Stimulated activated CD8-positive, alpha-beta memory T cell treated with anti-CD3 and anti-CD28 coated beads, Interleukin-12 subunit alpha, Interleukin-12 subunit beta, amount 100 ng/mL, for 4 hours (primary cell): Measurements from ENCODE around the gene SERGEF.

ENCODE experiments used
- DNase-seq: peaks from one replicate; pipeline ENCODE4 v3.0.0-alpha.2; 2020; ENCODE audit warnings: low read depth

Gene SERGEF

DNA sequence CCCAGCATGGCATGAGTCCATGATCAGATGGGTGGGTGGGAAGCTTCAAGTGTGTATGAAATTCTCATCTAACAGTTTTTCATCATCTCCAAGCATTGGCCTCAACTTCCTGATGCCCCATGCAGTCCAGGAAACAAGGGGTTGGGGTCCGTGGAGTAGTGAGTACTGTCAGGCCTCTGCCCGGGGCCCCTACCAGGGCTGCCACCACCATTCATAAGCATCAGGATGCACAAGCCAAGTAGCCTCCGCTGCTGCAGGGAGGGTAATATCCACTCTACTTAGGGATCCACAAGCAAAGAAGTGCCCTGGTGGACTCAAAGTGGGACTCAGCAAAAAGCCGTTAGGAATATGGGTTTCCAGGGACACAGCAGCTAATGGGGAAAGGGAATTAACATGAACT, 229.0 kb downstream of the SERGEF start:
- DNase-seq = no peak

DNA sequence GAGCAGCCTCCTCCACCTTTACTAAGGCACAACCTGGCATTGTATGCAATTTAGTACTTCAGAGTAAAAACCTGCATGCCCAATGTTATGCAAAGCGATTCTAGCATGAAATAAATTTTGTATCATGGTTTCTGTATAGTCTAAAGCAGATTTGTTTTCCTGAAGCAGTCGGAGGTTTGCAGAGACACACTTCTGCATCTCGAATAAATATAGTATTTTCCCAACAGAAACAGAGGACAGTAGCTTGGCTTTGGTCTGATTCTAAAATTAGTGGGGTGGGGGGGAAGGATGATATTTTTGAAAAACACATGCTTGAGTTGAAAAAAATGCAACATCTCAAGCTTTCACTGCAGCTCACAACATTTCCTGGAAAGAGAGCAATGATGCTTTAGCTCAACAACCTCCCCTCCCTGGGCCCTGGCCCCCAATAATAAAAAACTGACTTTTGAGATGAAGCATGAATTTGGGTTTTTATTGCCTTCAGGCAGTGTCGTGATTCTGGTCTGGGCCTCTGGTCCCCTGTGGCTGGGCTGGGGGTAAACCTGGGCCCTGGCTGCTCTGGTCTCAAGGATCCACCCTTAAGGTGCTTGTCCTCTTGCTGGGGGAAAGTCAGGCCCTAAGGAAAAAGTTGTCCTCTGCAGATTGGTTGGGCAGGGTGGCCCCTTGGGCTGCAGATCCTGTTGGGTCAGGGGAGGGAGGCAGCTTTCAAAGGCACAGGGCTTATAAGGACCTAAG, 230.1 kb downstream of the SERGEF start:
- no peak for DNase-seq

DNA sequence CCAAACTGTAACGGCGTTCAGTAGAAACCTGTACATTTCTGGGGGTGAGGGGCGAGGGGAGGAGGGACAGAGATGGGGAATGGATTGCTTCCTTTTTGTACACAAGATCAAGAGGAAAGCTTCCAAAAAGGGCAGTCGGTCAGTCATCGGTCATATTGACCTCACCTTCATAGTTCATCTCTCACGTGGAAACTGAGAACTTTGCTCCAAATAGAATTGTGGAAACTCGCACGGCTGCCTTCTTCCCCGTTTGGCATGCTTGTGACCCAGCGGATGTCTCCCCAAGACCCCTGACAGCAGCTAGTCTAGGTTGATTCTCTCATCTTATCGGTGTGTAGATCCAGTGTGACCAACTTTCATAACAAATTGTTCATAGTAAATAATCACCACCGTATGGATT, 230.7 kb downstream of the SERGEF start:
- DNase-seq = no peak

DNA sequence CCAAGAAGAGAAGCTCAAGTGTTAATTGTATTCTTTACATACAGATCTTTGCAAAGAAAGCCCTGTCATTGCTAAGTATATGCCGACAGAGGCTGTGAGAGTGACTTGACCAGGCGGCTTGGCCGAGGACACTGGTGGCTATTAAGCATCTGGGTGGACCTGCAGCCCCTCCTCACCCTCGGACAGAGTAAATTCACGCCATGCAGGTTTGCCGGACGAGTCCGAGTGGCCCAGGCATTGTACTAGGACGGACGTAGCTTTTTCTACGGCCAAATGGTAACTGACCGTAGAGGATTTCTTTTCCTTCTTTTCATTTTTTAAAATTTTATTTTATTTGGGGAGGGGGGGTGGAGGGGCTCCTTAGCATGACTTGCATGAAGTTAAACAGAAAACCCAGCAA, 231.2 kb downstream of the SERGEF start:
- DNase-seq = no peak

DNA sequence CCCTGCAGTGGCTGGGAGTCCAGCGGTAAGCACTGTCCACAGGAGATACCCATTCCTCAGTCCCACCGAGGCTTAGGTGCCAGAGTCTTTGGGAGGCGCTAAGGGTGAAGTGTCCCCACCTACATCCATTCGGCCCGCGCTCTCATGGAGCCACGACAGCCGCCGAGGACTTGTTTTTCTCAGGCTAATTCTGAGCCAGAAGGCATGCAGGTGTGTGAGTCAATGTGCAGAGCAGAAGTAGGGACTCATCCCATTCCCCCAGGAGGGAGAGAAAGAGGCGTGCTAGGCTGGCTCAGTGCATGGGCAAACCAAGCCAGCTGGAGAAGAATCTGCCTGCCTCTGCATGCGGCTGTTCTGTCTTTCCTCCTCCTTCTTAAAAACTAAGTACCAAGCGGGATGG, 231.6 kb downstream of the SERGEF start:
- DNase-seq = no peak

DNA sequence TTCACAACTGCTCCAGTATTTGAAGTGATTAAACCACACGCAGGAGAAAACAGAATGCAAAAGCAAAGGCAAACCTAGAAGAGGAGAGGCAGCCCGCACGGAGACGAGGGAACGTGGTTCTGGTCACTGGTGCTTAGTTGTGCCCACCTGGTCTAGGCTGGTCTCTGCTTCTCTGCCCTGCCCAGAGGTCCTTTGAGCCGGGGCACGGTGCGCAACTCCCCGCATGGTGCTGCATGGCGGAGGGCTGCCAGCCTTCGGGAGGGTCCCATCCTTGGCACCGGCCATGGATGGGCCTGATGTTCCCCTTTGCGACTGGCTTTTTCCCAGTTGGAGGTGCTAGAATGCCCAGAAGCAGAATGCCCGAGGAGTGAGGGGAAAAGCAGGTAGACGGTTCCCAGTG, 232.2 kb downstream of the SERGEF start:
- no peak for DNase-seq

DNA sequence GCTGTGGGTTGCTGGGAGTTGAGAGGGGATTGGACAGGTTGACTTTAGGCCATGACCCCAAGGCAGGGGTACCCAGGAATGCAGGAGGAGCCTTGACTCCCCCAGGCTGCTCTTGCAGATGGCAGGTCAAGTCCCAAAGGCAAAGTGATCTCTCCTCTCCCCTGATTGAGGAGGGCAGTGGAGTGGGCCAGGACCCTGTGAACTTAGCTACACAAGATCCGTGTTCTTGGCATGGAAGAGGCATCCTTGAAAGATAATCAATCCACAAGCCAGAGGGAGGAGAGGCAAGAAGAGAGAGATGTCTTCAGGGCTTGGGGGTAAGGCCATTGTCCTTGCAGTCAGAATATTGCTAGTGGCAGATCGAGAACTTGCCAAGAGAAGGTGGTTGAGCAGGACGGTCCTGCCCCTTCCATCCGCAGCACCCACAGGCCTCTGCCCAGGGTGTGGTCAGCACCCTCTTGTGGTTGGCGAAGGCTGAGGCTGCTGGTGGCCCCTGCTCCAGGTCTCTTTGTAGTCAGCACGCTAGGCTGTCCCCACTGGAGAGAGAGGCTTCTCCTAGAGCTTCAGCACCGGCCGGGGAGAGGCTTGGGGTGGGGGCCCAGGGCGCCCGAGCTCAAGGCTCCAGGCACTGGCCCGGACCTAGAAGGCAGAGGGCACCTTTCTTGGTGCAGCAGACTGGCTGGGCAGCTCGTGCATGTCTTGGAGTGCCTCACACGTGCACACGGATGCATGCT, 232.8 kb downstream of the SERGEF start:
- DNase-seq = no peak

DNA sequence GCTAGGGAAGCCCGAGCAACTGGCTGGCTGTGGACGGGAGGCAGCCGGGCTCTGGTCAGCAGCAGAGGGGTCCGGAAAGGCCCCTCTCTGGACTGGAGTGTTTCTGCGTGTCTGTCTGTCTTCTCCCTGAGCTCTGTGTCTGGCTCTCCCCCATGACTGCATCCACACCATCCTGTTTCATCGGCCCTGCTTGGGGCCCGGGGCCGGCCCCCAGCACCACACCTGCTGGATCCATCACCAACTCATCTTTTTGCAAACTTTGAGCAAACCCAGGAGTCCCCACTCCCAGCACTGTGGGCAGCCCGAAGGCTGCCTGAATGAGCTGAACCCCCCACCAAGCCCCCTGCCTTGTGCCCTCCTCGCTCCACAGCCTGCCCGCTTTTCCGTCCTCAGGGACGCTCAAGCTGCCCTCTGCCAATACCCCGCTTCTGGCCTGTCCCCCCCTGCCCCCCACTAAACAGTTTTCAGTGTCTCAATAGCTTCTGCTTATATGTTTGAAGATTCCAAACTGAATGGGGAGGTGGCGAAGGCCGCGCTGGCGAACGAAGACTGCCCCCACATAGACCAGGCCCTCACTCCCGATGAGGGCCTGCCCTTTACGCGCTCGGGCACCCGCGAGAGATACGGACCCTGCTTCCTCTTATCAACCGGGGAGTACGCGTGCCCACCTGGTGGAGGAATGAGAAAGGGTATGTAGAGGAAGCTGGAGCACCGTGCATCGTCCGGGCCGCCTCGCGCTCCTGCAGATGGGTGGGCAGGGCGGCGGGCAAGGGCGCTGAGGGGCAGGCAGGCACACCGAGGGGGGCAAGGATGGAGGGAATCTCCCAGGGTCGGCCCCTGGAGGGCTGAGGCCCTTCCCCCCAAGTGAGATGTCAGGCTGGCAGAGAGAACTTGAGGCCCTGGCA, 233.6 kb downstream of the SERGEF start:
- DNase-seq = no peak

DNA sequence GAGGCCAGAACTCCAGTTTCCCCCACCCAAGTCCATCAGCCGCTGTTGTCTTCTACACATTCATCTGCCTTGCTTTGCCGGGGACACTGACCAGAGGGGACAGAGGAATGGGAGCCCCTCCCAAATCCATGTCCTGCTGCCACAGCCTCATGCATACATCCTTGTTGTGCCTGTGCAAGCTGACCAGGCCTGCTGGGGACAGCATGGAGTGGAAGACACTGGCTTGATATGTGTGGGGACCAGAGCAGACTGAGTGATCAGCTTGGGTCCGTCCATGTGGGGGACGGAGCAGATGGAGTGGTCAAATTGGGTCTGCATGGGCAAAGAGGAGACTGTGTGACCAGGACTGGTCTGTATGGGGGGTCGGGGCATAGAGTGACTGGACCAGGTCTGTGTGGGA, 234.5 kb downstream of the SERGEF start:
- no peak for DNase-seq

DNA sequence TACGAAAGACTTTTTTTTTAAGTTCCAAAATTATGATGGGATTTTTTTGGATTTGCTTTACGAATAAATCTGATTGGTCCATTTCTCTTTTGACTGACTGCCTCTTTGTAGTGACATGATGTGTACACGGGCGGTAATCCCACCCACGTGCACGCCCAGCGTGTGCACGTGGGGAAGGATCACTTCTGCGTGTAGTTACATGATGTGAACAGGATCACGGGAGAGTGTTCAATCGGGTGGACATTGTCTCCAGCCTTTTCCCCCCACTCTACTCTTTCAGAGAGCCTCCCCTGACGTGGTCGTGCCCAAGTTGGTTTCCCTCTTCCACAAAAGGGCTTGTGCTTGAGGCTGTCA, 235.1 kb downstream of the SERGEF start:
- DNase-seq = no peak

DNA sequence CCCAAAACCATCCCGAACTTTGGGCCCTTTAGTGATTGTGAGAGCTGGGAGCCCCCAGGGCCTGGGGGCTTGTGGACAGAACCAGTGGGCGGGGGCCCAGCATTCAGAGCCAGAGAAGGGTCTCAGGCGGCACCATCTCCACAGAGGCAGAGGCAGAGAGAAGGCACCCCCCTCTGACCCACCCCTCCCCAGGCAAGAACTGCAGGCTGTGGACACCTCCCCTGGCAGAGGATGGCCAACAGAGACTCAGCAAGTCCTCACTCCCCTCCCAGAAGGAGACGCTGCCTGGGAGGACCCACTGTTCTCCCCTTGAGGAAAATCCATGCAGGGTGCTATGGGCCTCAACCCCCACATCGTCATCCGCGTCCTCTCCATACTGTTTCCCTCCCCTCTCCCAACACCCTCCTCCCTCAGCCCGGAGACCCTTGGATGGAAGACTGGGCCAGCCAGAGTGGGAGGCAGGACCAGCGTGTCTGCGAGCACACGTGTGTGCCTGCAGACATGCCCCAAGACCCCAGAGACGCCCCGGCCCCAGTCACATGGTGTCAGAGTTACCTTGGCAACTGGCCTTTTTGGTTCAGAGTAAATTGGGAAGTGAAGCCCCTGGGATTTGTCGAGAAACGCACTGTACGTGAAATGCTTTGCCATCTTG, 235.6 kb downstream of the SERGEF start:
- DNase-seq = no peak

DNA sequence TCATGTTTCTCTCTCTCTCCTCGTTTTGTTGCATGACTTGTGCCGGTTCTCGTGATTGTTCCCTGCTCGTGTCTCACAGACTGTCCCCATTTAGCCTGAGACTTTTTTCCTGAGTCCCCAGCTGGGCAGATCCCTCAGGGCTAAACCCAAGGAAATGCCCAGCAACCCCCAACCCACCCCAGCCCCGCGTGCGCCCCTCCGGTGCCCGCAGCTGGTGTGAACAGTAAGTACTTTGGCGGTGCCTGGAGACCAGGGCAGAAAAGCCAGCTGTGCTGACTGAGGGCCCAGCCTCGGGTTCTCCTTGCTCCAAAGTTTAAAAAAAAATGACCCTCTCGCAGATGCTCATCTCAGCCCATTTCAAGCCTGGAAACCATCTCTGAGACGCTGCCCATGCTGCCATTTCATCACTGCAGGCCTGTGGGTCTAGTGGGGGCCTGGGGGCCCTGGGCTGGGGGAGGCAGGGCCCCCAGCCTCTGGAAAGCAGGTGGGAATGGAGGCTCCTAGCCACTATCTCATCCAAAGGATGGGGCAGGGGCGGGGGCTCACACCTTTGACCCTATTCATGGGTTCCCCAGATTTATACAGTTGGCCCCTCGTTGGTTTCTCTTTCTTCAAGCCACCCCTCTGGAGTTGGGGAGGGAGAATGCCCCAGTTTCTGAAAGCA, 236.5 kb downstream of the SERGEF start:
- DNase-seq = no peak

DNA sequence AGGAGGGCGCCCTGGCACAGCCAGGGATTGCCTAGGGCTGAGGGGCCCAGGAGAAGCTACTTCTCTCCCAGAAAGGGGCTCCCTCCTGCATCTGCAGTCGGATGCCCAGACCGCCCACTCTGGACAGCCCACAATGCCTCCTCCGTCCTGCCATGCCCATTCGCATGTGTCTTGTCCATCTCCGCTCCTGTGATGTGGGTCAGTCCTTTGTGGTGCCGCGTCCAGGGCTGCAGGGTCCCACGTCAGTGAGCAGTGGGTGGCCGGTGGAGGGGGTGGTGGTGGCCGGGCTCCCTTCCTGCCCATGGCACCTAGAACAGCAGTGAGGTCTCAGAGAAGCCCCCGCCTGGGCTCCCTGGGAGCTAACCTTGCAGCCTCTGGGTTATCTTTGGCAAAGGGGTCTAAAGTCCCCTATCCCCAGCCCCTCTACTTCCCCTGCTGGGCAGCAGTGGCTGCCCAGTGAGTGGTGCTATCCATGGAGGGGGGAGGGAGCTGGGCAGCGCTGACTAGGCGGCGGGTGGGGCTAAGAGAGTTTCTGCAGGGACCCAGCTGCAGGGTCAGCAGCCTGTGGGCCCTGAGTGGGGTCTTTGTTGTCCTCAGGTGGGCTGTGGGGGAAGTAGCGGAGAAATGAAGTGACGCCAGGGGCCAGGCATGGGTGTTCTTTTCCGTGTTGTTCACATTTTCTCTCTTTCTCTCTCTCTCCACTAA, 237.2 kb downstream of the SERGEF start:
- no peak for DNase-seq

DNA sequence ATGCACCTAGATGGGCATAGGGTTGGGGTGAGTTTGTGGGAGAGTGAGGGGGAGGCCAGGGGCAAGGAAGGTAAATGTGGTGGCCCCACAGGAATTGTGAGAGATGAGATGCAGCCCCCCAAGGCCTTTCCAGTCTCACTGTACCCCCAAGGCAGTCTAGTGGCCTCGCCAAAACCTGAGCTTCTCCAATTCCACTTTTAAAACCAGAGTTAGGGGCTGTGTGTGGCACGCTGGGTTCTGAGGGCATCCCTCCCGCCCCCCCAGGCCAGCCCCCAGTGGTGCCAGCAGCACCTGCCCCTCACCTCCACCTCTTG, 237.9 kb downstream of the SERGEF start:
- DNase-seq = no peak

DNA sequence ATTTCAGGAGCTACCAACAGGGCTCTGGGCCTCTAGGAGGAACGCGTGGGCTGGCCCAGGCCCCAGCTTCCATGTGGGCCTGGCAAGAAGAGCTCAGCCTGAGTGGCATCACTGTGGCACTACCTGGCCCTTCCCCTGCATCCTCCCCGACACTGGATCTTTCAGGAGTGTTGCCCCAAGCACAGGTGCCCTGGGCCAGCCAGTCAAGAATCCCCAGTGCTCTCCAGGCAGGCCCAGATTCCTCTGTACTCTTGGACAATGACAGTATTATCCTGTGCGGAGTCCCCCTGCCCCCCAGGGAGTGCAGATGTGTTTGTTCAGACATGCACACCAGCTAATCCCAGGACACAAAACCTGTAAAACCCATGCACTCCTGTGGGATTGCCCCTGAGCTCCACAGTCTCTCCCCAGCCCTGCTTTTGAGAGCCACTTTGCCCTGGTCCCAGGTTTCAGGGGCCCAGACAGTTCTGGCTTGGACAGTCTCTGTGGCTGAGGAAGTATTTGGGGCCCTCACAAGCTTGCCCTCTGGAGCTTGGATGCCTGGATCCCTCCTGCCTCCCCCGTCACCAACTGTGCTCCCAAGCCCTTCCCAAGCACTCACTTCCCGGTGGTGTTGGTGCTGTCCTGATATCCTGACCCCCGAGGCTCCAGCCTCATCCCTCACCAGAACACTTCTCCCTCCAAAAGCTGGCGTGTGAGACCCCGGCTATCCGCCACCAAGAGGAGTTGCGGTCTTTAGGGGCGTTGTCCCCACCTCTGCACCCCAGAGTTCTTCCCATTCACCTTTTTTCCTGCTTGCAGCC, 238.4 kb downstream of the SERGEF start:
- no peak for DNase-seq

DNA sequence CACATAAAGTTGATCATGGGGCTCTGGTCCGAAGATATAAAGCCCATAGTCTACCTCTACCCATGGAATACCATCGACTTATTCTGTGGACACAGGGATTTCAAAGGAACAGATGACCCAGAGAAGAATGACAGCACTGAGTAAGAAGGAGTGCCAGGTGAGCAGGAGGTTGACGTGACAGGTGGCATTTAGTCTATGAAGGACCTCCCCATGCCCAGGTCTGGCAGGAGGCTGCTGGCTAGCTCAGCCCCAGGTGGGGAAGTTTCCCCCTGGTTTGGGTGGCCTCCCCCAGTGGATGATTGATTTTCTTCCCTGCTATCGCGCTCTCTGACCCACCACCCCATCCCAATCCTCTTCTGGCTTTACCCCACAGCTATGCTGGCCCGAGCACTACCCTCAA, 239.2 kb downstream of the SERGEF start:
- no peak for DNase-seq

DNA sequence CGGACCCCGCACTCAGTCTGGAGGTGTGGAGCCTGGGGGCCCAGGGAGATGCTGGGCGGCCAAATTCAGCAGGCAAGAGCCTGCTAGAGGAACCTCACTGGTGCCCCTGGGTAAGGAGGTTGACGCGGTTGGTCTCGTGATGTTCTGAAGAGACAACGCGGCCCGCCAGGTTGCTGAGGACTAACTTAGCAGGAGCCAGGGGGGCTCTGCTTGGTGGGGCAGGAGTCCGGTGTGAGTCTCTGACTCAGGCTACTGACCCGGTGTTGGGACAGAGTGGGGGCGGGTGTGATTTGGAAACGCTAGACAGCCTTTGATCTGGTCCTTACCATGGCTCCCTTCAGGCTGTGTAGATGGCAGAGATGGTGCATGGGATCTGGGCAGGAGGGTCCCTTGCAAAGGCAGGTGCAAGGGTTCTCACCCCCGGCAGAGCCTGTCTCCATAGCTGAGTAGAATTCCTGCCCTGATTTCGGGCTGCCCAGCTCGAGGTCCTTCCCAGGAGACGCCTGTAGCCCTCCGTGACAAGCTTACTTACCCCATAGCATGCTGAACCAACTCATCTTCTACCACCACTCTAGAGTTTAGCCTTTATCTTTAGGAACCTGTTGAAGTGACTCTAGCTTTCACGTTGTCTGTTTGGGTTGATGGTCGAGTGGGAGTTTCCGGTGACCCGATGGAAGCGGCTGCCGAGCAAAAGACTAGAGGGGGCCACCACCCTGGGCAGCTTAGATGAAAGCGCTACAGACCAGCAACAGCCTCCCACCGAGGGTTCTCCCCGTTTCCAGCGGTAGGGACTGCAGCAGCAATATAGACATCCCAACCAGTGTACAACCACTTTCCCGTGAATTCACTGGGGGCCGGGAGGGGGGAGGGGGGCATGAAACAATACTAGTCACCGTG, 239.9 kb downstream of the SERGEF start:
- no peak for DNase-seq

DNA sequence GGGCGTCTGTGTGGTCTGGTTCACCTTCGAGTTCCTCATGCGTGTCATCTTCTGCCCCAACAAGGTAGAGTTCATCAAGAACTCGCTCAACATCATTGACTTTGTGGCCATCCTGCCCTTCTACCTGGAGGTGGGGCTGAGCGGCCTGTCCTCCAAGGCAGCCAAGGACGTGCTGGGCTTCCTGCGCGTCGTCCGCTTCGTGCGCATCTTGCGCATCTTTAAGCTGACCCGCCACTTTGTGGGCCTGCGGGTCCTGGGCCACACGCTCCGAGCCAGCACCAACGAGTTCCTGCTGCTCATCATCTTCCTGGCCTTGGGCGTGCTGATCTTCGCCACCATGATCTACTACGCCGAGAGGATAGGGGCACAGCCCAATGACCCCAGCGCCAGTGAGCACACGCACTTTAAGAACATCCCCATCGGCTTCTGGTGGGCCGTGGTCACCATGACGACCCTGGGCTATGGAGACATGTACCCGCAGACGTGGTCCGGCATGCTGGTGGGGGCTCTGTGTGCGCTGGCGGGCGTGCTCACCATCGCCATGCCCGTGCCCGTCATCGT, 240.9 kb downstream of the SERGEF start:
- no peak for DNase-seq

DNA sequence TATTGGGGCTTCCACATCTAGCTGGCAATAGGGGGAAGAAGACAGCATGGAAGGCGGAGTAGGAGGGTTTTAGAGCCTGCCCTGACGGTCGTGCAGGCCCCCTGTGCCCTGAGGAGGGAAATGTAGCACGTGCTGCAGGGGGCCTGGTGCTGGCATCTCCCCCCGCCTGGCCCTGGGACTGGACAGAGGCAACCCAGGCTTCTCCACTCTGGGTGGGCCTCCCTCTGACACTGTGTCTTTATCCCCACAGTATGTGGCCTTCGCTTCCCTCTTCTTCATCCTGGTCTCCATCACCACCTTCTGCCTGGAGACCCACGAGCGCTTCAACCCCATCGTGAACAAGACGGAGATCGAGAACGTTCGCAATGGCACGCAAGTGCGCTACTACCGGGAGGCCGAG, 241.4 kb downstream of the SERGEF start:
- DNase-seq = no peak
